Neural cell (in vitro differentiated cells): ENCODE measurements around the gene ACTL9. TPM values are rescaled to one million over a fixed set of nuclear protein-coding genes. Genes with fewer than 3 reads are reported as not detected.

ENCODE experiments used
- H2AFZ ChIP-seq: fragments of 200-600, 300-800 bp; sonication (generic), shearing (Covaris generic); 2 replicates; pipeline ENCODE4 v1.6.0; 2014; ENCODE audit warnings: low read depth, mild to moderate bottlenecking, antibody characterized with exemption, low read length, moderate library complexity
- H3F3A ChIP-seq: fragments of 200-600 bp; shearing (Covaris generic); 2 replicates; pipeline ENCODE4 v1.6.1; 2016; ENCODE audit warnings: mild to moderate bottlenecking, moderate library complexity, mixed read lengths, antibody characterized with exemption, low read length; ENCODE audit not compliant: insufficient read depth, poor library complexity, severe bottlenecking
- H3K27ac ChIP-seq: fragments of 200-600, 300-800 bp; sonication (generic), shearing (Covaris generic); 2 replicates; pipeline ENCODE4 v1.5.1; 2014; ENCODE audit warnings: mild to moderate bottlenecking, low read length, moderate library complexity
- H3K27me3 ChIP-seq: fragments of 300-800, 200-600 bp; sonication (generic), shearing (Covaris generic); 2 replicates; pipeline ENCODE4 v1.6.0; 2014; ENCODE audit warnings: mild to moderate bottlenecking, low read depth, low read length, moderate library complexity; ENCODE audit not compliant: insufficient read depth
- H3K36me3 ChIP-seq: fragments of 300-800, 200-600 bp; sonication (generic), shearing (Covaris generic); 2 replicates; pipeline ENCODE4 v1.5.1; 2014; ENCODE audit warnings: mild to moderate bottlenecking, antibody characterized with exemption, low read length, moderate library complexity; ENCODE audit not compliant: insufficient read depth
- H3K4me2 ChIP-seq: fragments of 300-800, 200-600 bp; sonication (generic), shearing (Covaris generic); 2 replicates; pipeline ENCODE4 v1.6.0; 2014; ENCODE audit warnings: mild to moderate bottlenecking, low read length
- H3K4me3 ChIP-seq: fragments of 300-800, 200-600 bp; sonication (generic), shearing (Covaris generic); 2 replicates; pipeline ENCODE4 v1.5.1; 2014; ENCODE audit warnings: mild to moderate bottlenecking, low read length, moderate library complexity
- H3K79me2 ChIP-seq: fragments of 200-600 bp; shearing (Covaris generic); replicated peaks from 2 replicates; pipeline ENCODE4 v1.6.0; 2014; ENCODE audit warnings: mild to moderate bottlenecking, low read length, moderate library complexity; ENCODE audit not compliant: insufficient read depth
- H3K9ac ChIP-seq: fragments of 300-800, 200-600 bp; sonication (generic), shearing (Covaris generic); 2 replicates; pipeline ENCODE4 v1.6.1; 2016; ENCODE audit warnings: mild to moderate bottlenecking, low read length, mixed read lengths
- H3K9me2 ChIP-seq: fragments of 200-600 bp; shearing (Covaris generic); 2 replicates; pipeline ENCODE4 v1.6.1; 2016; ENCODE audit warnings: mild to moderate bottlenecking, low read length, mixed read lengths; ENCODE audit not compliant: insufficient read depth
- H3K9me3 ChIP-seq: fragments of 200-600, 300-800 bp; sonication (generic), shearing (Covaris generic); 2 replicates; pipeline ENCODE4 v1.6.1; 2016; ENCODE audit warnings: mild to moderate bottlenecking, mixed run types, low read length, moderate library complexity, mixed read lengths
- H4K20me1 ChIP-seq: fragments of 200-600 bp; shearing (Covaris generic); 2 replicates; pipeline ENCODE4 v1.6.1; 2016; ENCODE audit warnings: mild to moderate bottlenecking, mixed run types; ENCODE audit not compliant: insufficient read depth
- EP300 ChIP-seq: fragments of 450-650 bp; conservative IDR thresholded peaks from 2 replicates; pipeline ENCODE4 v1.6.1; 2014; ENCODE audit warnings: antibody characterized with exemption, mild to moderate bottlenecking, moderate library complexity; ENCODE audit not compliant: poor library complexity, severe bottlenecking
- EZH2 ChIP-seq: fragments of 200-600, 300-800 bp; shearing (Covaris generic), sonication (generic); IDR thresholded peaks from 2 replicates; pipeline ENCODE4 v1.6.1; 2014; ENCODE audit warnings: antibody characterized with exemption, low read length, borderline replicate concordance, mild to moderate bottlenecking; ENCODE audit not compliant: insufficient read depth, poor library complexity, severe bottlenecking
- MXI1 ChIP-seq: fragments of 450-650 bp; conservative IDR thresholded peaks from 2 replicates; pipeline ENCODE4 v1.6.1; 2014; ENCODE audit warnings: antibody characterized with exemption, mild to moderate bottlenecking; ENCODE audit not compliant: poor library complexity, severe bottlenecking
- POLR2AphosphoS5 ChIP-seq: IDR thresholded peaks from 2 replicates; pipeline ENCODE4 v1.6.1; 2012
- RAD21 ChIP-seq: fragments of 450-650 bp; conservative IDR thresholded peaks from 2 replicates; pipeline ENCODE4 v1.6.1; 2014; ENCODE audit warnings: antibody characterized with exemption, mild to moderate bottlenecking, moderate library complexity
- SMC3 ChIP-seq: fragments of 450-650 bp; conservative IDR thresholded peaks from 2 replicates; pipeline ENCODE4 v1.6.1; 2014; ENCODE audit warnings: antibody characterized with exemption, mild to moderate bottlenecking, moderate library complexity; ENCODE audit not compliant: poor library complexity
- TAF1 ChIP-seq: IDR thresholded peaks from 2 replicates; pipeline ENCODE4 v1.6.1; 2012; ENCODE audit warnings: low read depth
- polyA plus RNA-seq: library from polyadenylated mRNA; depleted of rRNA; stranded (reverse); fragments of >200 nt; gene quantifications from 2 replicates; pipeline ENCODE4 v1.2.3, GENCODE V29; 2014
- TF ChIP-seq, protein P1 (sequence below): IDR thresholded peaks from 2 replicates; pipeline ENCODE4 v1.6.1; 2012; ENCODE audit warnings: borderline replicate concordance
- TF ChIP-seq, protein P2 (sequence below): fragments of 450-650 bp; IDR thresholded peaks from 2 replicates; pipeline ENCODE4 v1.5.1; 2014; ENCODE audit warnings: antibody characterized with exemption, mild to moderate bottlenecking, moderate library complexity; ENCODE audit not compliant: poor library complexity, severe bottlenecking

Gene ACTL9
- polyA plus RNA-seq, 1 donor from 2014 or later = not detected

DNA sequence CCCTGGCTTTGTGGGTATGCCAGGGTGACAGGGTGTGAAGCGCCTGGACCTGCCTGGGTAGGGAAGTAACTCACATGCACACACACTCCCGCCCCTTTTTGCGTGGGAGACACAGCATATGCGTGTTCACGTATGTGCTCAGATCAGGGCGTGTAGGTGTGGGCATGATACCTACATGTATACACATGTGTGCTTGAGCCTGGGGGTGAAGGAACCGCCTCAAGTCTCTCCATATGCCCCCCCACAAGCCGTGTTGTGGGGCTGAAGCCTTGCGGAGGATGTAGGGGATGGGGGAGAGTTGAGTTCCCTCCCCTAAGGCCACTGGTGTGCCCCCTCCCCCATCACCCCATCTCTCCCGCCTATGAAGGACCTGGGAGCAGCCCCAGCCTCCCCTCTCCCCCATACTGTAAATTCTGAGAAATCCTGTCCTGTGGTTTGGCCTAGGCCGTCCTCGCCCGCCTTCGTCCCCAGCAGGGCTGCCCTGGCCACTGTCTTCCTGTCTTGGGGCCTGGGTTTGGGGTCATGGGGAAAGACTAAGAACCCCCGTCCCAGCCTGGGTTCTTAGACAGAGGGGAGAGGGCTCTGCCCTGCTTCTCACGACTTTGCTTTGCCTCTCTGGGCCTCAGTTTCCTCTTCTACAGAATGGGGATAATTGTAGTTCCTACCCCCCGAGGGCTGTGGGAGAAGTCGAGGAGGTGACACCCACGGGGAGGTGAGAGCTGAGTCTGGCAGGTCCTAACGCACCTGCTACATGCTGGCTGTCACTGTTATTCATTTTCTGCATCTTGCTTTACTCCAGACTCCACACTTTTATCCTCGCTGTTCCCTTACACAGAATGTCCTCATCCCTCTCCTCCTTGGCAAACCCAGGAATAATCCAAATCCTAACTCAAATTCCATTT, 14.3 kb downstream of the ACTL9 start:
- Histone ChIP-seq H3K79me2 (no peaks in the 10 kb centered on the region), H3F3A (no peaks in the 10 kb centered on the region), H3K9me3 (no peaks in the 10 kb centered on the region), H3K27me3 (no peaks in the 10 kb centered on the region), H3K27ac (no peak overlapping the region), H3K36me3 (no peaks in the 10 kb centered on the region), H4K20me1 (no peaks in the 10 kb centered on the region), H3K9me2 (no peaks in the 10 kb centered on the region), H3K4me3 (no peak overlapping the region), H3K9ac (no peak overlapping the region), H2AFZ (no peak overlapping the region), H3K4me2 (no peak overlapping the region)
- TF ChIP-seq TAF1 (no peak), MXI1 (no peak), EP300 (no peak), SMC3 (no peak), EZH2 (no peak), POLR2AphosphoS5 (no peak), RAD21 (no peak)
- TF ChIP-seq, protein P1, sequence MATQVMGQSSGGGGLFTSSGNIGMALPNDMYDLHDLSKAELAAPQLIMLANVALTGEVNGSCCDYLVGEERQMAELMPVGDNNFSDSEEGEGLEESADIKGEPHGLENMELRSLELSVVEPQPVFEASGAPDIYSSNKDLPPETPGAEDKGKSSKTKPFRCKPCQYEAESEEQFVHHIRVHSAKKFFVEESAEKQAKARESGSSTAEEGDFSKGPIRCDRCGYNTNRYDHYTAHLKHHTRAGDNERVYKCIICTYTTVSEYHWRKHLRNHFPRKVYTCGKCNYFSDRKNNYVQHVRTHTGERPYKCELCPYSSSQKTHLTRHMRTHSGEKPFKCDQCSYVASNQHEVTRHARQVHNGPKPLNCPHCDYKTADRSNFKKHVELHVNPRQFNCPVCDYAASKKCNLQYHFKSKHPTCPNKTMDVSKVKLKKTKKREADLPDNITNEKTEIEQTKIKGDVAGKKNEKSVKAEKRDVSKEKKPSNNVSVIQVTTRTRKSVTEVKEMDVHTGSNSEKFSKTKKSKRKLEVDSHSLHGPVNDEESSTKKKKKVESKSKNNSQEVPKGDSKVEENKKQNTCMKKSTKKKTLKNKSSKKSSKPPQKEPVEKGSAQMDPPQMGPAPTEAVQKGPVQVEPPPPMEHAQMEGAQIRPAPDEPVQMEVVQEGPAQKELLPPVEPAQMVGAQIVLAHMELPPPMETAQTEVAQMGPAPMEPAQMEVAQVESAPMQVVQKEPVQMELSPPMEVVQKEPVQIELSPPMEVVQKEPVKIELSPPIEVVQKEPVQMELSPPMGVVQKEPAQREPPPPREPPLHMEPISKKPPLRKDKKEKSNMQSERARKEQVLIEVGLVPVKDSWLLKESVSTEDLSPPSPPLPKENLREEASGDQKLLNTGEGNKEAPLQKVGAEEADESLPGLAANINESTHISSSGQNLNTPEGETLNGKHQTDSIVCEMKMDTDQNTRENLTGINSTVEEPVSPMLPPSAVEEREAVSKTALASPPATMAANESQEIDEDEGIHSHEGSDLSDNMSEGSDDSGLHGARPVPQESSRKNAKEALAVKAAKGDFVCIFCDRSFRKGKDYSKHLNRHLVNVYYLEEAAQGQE = no peak
- TF ChIP-seq, protein P2, sequence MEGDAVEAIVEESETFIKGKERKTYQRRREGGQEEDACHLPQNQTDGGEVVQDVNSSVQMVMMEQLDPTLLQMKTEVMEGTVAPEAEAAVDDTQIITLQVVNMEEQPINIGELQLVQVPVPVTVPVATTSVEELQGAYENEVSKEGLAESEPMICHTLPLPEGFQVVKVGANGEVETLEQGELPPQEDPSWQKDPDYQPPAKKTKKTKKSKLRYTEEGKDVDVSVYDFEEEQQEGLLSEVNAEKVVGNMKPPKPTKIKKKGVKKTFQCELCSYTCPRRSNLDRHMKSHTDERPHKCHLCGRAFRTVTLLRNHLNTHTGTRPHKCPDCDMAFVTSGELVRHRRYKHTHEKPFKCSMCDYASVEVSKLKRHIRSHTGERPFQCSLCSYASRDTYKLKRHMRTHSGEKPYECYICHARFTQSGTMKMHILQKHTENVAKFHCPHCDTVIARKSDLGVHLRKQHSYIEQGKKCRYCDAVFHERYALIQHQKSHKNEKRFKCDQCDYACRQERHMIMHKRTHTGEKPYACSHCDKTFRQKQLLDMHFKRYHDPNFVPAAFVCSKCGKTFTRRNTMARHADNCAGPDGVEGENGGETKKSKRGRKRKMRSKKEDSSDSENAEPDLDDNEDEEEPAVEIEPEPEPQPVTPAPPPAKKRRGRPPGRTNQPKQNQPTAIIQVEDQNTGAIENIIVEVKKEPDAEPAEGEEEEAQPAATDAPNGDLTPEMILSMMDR = no peak

DNA sequence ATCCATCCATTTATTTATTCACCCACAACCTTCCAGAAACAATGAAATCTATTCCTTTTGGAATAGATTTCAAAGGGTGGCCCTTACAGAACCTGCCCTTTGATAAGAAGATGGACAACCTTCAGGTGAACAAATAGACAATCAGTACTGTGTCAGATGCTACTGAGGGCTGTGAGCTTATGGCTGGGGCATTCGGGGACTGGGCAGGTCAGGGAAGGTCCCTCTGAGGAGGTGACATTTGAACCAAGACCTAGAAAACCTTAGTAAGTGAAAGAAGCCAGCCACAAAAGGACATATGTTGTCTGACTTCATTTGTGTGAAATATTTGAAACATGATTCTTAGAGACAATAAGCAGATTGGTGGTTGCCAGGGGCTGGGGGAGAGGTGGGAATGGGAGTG, 15.7 kb downstream of the ACTL9 start:
- no peak for TF ChIP-seq EZH2
- no peak for TF ChIP-seq EP300
- TF ChIP-seq, protein P1 = no peak
- TF ChIP-seq SMC3 = no peak
- no peak for TF ChIP-seq MXI1
- TF ChIP-seq, protein P2 = no peak
- H3K9me3 ChIP-seq = no peaks in the 10 kb centered on the region
- no peaks in the 10 kb centered on the region for H3K9me2 ChIP-seq
- no peaks in the 10 kb centered on the region for H3K79me2 ChIP-seq
- no peaks in the 10 kb centered on the region for H3K36me3 ChIP-seq
- H3K4me3 ChIP-seq = no peak overlapping the region
- no peak overlapping the region for H3K9ac ChIP-seq
- no peaks in the 10 kb centered on the region for H3F3A ChIP-seq
- no peak overlapping the region for H2AFZ ChIP-seq
- H3K27ac ChIP-seq = no peak overlapping the region
- no peak overlapping the region for H3K4me2 ChIP-seq
- H3K27me3 ChIP-seq = no peaks in the 10 kb centered on the region
- H4K20me1 ChIP-seq = no peaks in the 10 kb centered on the region
